Measurements from ENCODE around the gene FOXL2NB.
A peak's percentile ranks its signal among the peaks of the same experiment; 100 is the strongest.

FOXL2NB gene

DNA sequence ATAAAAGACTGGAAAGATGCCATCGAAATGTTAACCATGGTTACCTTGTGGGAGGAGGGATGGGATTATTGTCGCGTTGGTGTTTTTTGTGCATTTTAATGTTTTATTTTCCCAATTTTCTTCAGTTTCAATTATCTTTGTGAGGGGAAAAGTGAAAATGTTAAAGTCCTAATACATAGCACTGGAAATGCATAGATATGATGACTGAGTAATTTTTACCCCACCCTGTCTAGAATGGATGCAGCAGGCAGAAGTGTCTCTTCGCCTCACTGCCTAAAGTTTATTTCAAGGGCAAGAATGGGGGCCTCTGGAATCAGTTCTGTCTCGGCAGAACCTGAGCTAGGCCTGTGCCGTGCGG, 11.5 kb upstream of the FOXL2NB start:
- Histone ChIP-seq H3K9ac (ENCODE audit: low read depth, low read length, poor library complexity, severe bottlenecking) (peak overlapping the region; percentile 45), H3K27me3 (ENCODE audit: insufficient read depth, low read length, poor library complexity, severe bottlenecking) (no peaks in the 10 kb centered on the region), H3K4me2 (ENCODE audit: low read depth, low read length, poor library complexity, severe bottlenecking) (peak overlapping the region; percentile 69), H3K79me2 (ENCODE audit: insufficient read depth, low read length) (no peaks in the 10 kb centered on the region), H3F3A (ENCODE audit: low read depth) (no peaks in the 10 kb centered on the region), H3K36me3 (ENCODE audit: insufficient read depth, low read length) (no peaks in the 10 kb centered on the region), H3K4me3 (ENCODE audit: low read length, poor library complexity, severe bottlenecking) (peak overlapping the region; percentile 70), H3K9me3 (ENCODE audit: insufficient read depth, low read depth, low read length) (no peaks in the 10 kb centered on the region), H2AFZ (ENCODE audit: low read length) (peak overlapping the region; percentile 88), H3K4me1 (ENCODE audit: insufficient read depth, low read length, poor library complexity, severe bottlenecking) (no peaks in the 10 kb centered on the region), H3K9me2 (replicated peaks; ENCODE audit: low read depth, low read length) (no peaks in the 10 kb centered on the region), H4K20me1 (ENCODE audit: insufficient read depth, low read length, poor library complexity, severe bottlenecking) (no peaks in the 10 kb centered on the region)
- TF ChIP-seq CTCF (conservative IDR thresholded peaks at IDR 0.05; ENCODE audit: low read length) (no peak), EZH2phosphoT487 (IDR thresholded peaks at IDR 0.05; ENCODE audit: borderline replicate concordance) (no peak)

DNA sequence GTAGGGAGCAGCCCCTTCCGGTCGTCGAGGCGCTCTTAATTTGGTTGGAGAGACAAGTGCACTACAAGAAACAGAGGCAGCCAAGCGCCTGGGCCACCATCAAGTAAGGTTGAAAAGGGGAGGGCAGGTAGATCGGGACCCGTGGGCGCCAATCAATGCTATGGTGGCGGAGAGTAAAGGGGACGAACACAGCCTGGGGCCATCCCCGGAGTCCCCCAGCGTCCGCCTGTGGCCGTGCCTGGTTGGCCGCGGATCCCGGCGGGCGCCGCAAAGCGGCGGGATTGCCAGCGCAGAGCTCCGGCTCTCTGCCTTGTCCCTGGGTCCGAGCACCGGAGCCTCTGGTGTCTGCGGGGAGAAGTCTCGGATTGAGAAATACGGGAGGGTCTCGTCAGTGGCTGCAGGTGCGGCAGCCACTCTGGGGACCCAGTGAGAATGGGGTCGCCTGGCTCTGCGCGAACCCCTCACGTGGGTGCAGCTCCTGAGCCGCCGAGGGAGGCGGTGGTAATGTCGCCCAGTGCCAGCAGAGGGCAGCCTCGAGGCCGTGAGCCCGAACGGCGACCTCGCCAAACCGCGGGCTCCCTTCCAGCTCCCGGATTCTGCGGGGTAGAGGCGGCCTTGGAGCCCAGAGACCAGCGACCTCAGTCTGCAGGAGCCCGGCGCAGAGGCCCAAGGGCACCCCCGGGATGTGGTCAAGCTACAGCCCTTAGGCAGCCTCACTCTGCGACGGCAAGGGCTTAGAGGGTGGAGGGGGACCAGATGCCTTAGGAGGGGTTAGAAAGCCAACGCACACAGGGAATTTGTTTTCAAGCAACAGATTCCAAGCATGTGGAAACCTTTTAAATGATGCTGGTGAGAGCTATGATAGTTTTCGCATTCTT, 10.9 kb upstream of the FOXL2NB start:
- Histone ChIP-seq H3K9ac (ENCODE audit: low read depth, low read length, poor library complexity, severe bottlenecking) (peak overlapping the region; percentile 45), H3K9me2 (replicated peaks; ENCODE audit: low read depth, low read length) (no peaks in the 10 kb centered on the region), H3K27me3 (ENCODE audit: insufficient read depth, low read length, poor library complexity, severe bottlenecking) (no peaks in the 10 kb centered on the region), H2AFZ (ENCODE audit: low read length) (peak overlapping the region; percentile 88), H3K4me1 (ENCODE audit: insufficient read depth, low read length, poor library complexity, severe bottlenecking) (no peaks in the 10 kb centered on the region), H4K20me1 (ENCODE audit: insufficient read depth, low read length, poor library complexity, severe bottlenecking) (no peaks in the 10 kb centered on the region), H3K79me2 (ENCODE audit: insufficient read depth, low read length) (no peaks in the 10 kb centered on the region), H3K4me2 (ENCODE audit: low read depth, low read length, poor library complexity, severe bottlenecking) (peak overlapping the region; percentile 69), H3F3A (ENCODE audit: low read depth) (no peaks in the 10 kb centered on the region), H3K4me3 (ENCODE audit: low read length, poor library complexity, severe bottlenecking) (peak overlapping the region; percentile 70), H3K9me3 (ENCODE audit: insufficient read depth, low read depth, low read length) (no peaks in the 10 kb centered on the region), H3K36me3 (ENCODE audit: insufficient read depth, low read length) (no peaks in the 10 kb centered on the region)
- TF ChIP-seq EZH2phosphoT487 (IDR thresholded peaks at IDR 0.05; ENCODE audit: borderline replicate concordance) (no peak), CTCF (conservative IDR thresholded peaks at IDR 0.05; ENCODE audit: low read length) (peak; percentile 68)

DNA sequence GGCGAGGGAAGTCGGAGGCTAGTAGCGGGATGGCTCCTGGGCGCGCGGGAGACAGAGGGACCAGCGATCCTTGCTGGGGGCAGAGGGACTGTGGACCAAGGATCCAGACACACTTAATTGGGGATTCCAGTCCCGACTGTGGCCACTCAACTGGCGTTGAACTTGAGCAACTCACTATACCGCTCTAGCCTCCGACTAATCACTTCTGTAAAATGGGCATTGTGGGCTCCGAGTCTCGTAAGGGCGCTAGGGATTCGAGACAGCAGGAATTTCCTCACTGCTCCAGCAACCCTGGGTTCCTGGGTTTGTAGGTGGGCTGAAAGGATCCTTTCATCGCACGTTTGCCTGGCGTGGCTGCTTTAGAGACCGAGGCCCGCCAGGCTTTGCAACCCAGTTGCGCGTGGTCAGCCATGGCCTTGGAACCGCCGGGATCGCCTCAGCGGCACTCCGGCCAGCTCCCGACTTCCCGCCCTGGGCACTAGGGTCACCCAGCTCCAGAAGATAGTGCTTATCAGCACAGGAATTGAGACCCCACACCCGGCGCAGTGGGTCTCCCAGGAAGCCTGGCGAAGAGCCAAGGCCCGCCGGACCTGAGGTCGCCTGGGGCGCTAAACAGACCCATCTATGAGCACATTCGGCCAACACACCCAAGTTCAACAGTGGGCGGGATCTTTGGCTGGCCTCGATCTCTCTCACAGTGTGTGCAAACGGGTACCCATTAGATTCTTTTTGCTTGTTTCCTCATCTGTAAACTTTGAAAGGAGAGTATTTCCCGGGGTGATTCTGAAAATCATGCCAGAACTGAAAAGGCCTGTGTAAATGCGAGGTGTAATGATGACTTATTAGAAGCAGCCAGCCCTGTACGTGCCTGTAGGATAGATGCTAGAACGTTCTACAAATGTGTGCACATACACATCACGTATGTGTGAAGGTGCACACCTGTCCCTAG, 10.0 kb upstream of the FOXL2NB start:
- Histone ChIP-seq H3K9ac (ENCODE audit: low read depth, low read length, poor library complexity, severe bottlenecking) (peak overlapping the region; percentile 45), H3K79me2 (ENCODE audit: insufficient read depth, low read length) (no peaks in the 10 kb centered on the region), H3K9me3 (ENCODE audit: insufficient read depth, low read depth, low read length) (no peaks in the 10 kb centered on the region), H3K9me2 (replicated peaks; ENCODE audit: low read depth, low read length) (no peaks in the 10 kb centered on the region), H2AFZ (ENCODE audit: low read length) (peak overlapping the region; percentile 88), H3F3A (ENCODE audit: low read depth) (no peaks in the 10 kb centered on the region), H4K20me1 (ENCODE audit: insufficient read depth, low read length, poor library complexity, severe bottlenecking) (no peaks in the 10 kb centered on the region), H3K4me1 (ENCODE audit: insufficient read depth, low read length, poor library complexity, severe bottlenecking) (no peaks in the 10 kb centered on the region), H3K4me3 (ENCODE audit: low read length, poor library complexity, severe bottlenecking) (peak overlapping the region; percentile 70), H3K27me3 (ENCODE audit: insufficient read depth, low read length, poor library complexity, severe bottlenecking) (no peaks in the 10 kb centered on the region), H3K4me2 (ENCODE audit: low read depth, low read length, poor library complexity, severe bottlenecking) (peak overlapping the region; percentile 69), H3K36me3 (ENCODE audit: insufficient read depth, low read length) (no peaks in the 10 kb centered on the region)
- TF ChIP-seq CTCF (conservative IDR thresholded peaks at IDR 0.05; ENCODE audit: low read length): no peak
- no peak for TF ChIP-seq EZH2phosphoT487 (IDR thresholded peaks at IDR 0.05; ENCODE audit: borderline replicate concordance)

All from Loucy (cell line).